Astrocyte of the spinal cord (primary cell): ENCODE measurements around the gene KLHL22.
A peak's percentile ranks its signal among the peaks of the same experiment; 100 is the strongest.
"Not testable (repeated sequence)": the region's sequence is repeated elsewhere in the genome, so short reads cannot be mapped to it uniquely, and the experiment has no call there.

Source experiments
- DNase-seq: peaks from one replicate; pipeline ENCODE4 v3.0.0; 2011; ENCODE audit warnings: low read depth, low spot score
- H3K4me3 ChIP-seq: 2 replicates; pipeline ENCODE4 v1.5.1; 2011; ENCODE audit warnings: low read depth, mild to moderate bottlenecking, low read length, moderate library complexity
- CTCF ChIP-seq: IDR thresholded peaks from 2 replicates; pipeline ENCODE4 v1.5.1; 2012; ENCODE audit warnings: low read depth, mild to moderate bottlenecking, low read length, inconsistent platforms
- in situ Hi-C: cut with HindIII; loops from 2 replicates; pipeline ENCODE4 v1.10.0; 2017; ENCODE audit warnings: low sequenced_read_pairs

Gene KLHL22

GRCh38 chr22:20507253-20508066, 11.9 kb upstream of the KLHL22 start, which contains the start of gene MED15:
Gene MED15 (plus strand): TSS chr22:20507610. CDS start chr22:20507679, 69 bp downstream.
- peak within 1 kb of the TSS; percentile 98 for H3K4me3 ChIP-seq
- peak; percentile 86 for DNase-seq
- no peak for TF ChIP-seq CTCF
- in situ Hi-C loops = no loop called here

- no peak for DNase-seq
- peak overlapping the region; percentile 98 for H3K4me3 ChIP-seq
- TF ChIP-seq CTCF = no peak
- in situ Hi-C loops = no loop called here
Observed at GRCh38 chr22:20506543-20507252, 11.1 kb upstream of the KLHL22 start.

GRCh38 chr22:20504293-20504922, 8.8 kb upstream of the KLHL22 start:
- peak; percentile 62 for DNase-seq
- H3K4me3 ChIP-seq, in situ Hi-C loops: not testable (repeated sequence)

- peak; percentile 29 for DNase-seq
- H3K4me3 ChIP-seq = no peak overlapping the region
- in situ Hi-C loops = no loop called here
- TF ChIP-seq CTCF = no peak
Observed at GRCh38 chr22:20503816-20504215, 8.2 kb upstream of the KLHL22 start.

- no peak for TF ChIP-seq CTCF
- in situ Hi-C loops = no loop called here
- no peak overlapping the region for H3K4me3 ChIP-seq
- no peak for DNase-seq
Observed at GRCh38 chr22:20499769-20500168, 4.2 kb upstream of the KLHL22 start.

- DNase-seq = no peak
- in situ Hi-C loops = no loop called here
- no peak overlapping the region for H3K4me3 ChIP-seq
- no peak for TF ChIP-seq CTCF
Observed at GRCh38 chr22:20498913-20499312, 3.3 kb upstream of the KLHL22 start.

GRCh38 chr22:20497426-20497825, 1.8 kb upstream of the KLHL22 start:
- TF ChIP-seq CTCF = no peak
- no peak for DNase-seq
- in situ Hi-C loops = no loop called here
- H3K4me3 ChIP-seq = no peak overlapping the region
